H1 (cell line): Measurements from ENCODE around the gene TNIK. TPM values are rescaled to one million over a fixed set of nuclear protein-coding genes. Genes with fewer than 3 reads are reported as not detected.

Source experiments
- CTCF ChIA-PET: fragments of 300-600 bp; sonication (Branson Sonifier 250); formaldehyde crosslinking; loops from one replicate; lab custom pipeline; 2021; ENCODE audit not compliant: partially characterized antibody; lab: Charles Lee
- POLR2A ChIA-PET: fragments of 300-600 bp; sonication (Branson Sonifier 250); formaldehyde crosslinking; loops from one replicate; lab custom pipeline; 2021; ENCODE audit warnings: inconsistent platforms; ENCODE audit not compliant: partially characterized antibody; lab: Charles Lee
- DNase-seq, 2 experiments: peaks; one replicate each; pipeline versions ENCODE4 v3.0.0 to v3.0.0-alpha.2; 2010 to 2022; ENCODE audit warnings: low spot score in 2 of 2, low read depth in 1 of 2, mixed read lengths in 1 of 2
- FAIRE-seq: peaks from 2 replicates; lab custom pipeline; 2011; peaks lifted over from hg19 to GRCh38; lab: Jason Lieb, UNC
- H2AFZ ChIP-seq: 2 replicates; pipeline ENCODE4 v1.8.1; 2012; ENCODE audit warnings: low read length, inconsistent platforms
- H2AK5ac ChIP-seq: 2 replicates; pipeline ENCODE4 v1.6.1; 2013; ENCODE audit warnings: low read depth, low read length
- H2BK120ac ChIP-seq: replicated peaks from 2 replicates; pipeline ENCODE3; 2013; ENCODE audit warnings: low read depth, low read length, inconsistent platforms
- H2BK12ac ChIP-seq: 2 replicates; pipeline ENCODE4 v1.6.1; 2013; ENCODE audit warnings: low read depth, low read length
- H2BK15ac ChIP-seq: 2 replicates; pipeline ENCODE4 v1.6.1; 2013; ENCODE audit warnings: low read length
- H2BK20ac ChIP-seq: 2 replicates; pipeline ENCODE4 v1.6.1; 2013; ENCODE audit warnings: low read length
- H2BK5ac ChIP-seq: 2 replicates; pipeline ENCODE4 v1.6.1; 2013; ENCODE audit warnings: low read depth, low read length
- H3K14ac ChIP-seq: 2 replicates; pipeline ENCODE4 v1.6.1; 2013; ENCODE audit warnings: inconsistent platforms; ENCODE audit not compliant: insufficient read length
- H3K18ac ChIP-seq: 2 replicates; pipeline ENCODE4 v1.6.1; 2013; ENCODE audit warnings: low read length; ENCODE audit errors: extremely low read depth
- H3K23ac ChIP-seq: 2 replicates; pipeline ENCODE4 v1.6.1; 2013; ENCODE audit warnings: inconsistent platforms; ENCODE audit not compliant: insufficient read length
- H3K23me2 ChIP-seq: 2 replicates; pipeline ENCODE4 v1.6.1; 2013; ENCODE audit warnings: low read depth, low read length
- H3K27ac ChIP-seq: 2 replicates; pipeline ENCODE4 v1.6.1; 2011; ENCODE audit warnings: low read depth, low read length, inconsistent platforms
- H3K27me3 ChIP-seq, 4 experiments: replicated peaks in 1 of 4; 1 replicate in 1 of 4; 2 replicates in 3 of 4; pipeline versions ENCODE4 v1.6.1 to v1.8.1; 2011 to 2013; ENCODE audit warnings: low read length in 3 of 4, mild to moderate bottlenecking in 3 of 4, inconsistent platforms in 2 of 4, mixed read lengths in 2 of 4, moderate library complexity in 1 of 4; ENCODE audit not compliant: control insufficient read depth in 3 of 4, insufficient read depth in 3 of 4; ENCODE audit errors: extremely low read depth in 1 of 4
- H3K36me3 ChIP-seq, 4 experiments: 2 replicates each; pipeline versions ENCODE4 v1.6.1 to v1.8.1; 2011 to 2013; ENCODE audit warnings: mild to moderate bottlenecking in 4 of 4, low read length in 3 of 4, moderate library complexity in 2 of 4, control low read depth in 1 of 4, inconsistent platforms in 1 of 4; ENCODE audit not compliant: insufficient read depth in 4 of 4, control insufficient read depth in 2 of 4
- H3K4ac ChIP-seq: replicated peaks from 2 replicates; pipeline ENCODE3; 2013; ENCODE audit warnings: low read length, low read depth, mixed read lengths, inconsistent platforms; ENCODE audit not compliant: insufficient read length
- H3K4me1 ChIP-seq, 4 experiments: replicated peaks in 1 of 4; 1 replicate in 1 of 4; 2 replicates in 3 of 4; pipeline versions ENCODE4 v1.6.1 to v1.8.1; 2011 to 2013; ENCODE audit warnings: low read length in 3 of 4, inconsistent platforms in 2 of 4, mixed read lengths in 1 of 4; ENCODE audit not compliant: insufficient read depth in 4 of 4, control insufficient read depth in 3 of 4
- H3K4me2 ChIP-seq, 2 experiments: 2 replicates each; pipeline versions ENCODE4 v1.6.1 to v1.8.1; 2011 to 2013; ENCODE audit warnings: low read depth in 2 of 2, low read length in 2 of 2, control low read depth in 1 of 2, inconsistent platforms in 1 of 2, mild to moderate bottlenecking in 1 of 2; ENCODE audit not compliant: insufficient read depth in 1 of 2
- H3K4me3 ChIP-seq, 4 experiments: fragments of 200-600, 300-600 bp in 1 of 4; sonication (generic), shearing (Covaris generic), sonication (Bioruptor Twin) in 1 of 4; 2 replicates each; pipeline versions ENCODE4 v1.5.1 to v1.8.1; 2011 to 2016; ENCODE audit warnings: low read length in 4 of 4, low read depth in 3 of 4, control low read depth in 2 of 4, inconsistent platforms in 2 of 4, mild to moderate bottlenecking in 2 of 4, mixed read lengths in 1 of 4, moderate library complexity in 1 of 4; ENCODE audit not compliant: insufficient read depth in 2 of 4; ENCODE audit errors: extremely low read depth in 1 of 4
- H3K56ac ChIP-seq: replicated peaks from 2 replicates; pipeline ENCODE3; 2013; ENCODE audit warnings: low read depth, mild to moderate bottlenecking, mixed read lengths, low read length, inconsistent platforms; ENCODE audit not compliant: insufficient read length
- H3K79me1 ChIP-seq: 2 replicates; pipeline ENCODE4 v1.6.1; 2013; ENCODE audit warnings: low read depth, low read length, control low read depth
- H3K79me2 ChIP-seq, 2 experiments: 2 replicates each; pipeline versions ENCODE4 v1.6.1 to v1.8.1; 2012 to 2013; ENCODE audit warnings: low read length in 2 of 2, mild to moderate bottlenecking in 2 of 2, inconsistent platforms in 1 of 2; ENCODE audit not compliant: insufficient read depth in 2 of 2, control insufficient read depth in 1 of 2
- H3K9ac ChIP-seq, 4 experiments: replicated peaks in 1 of 4; 1 replicate in 1 of 4; 2 replicates in 3 of 4; pipeline versions ENCODE4 v1.6.1 to v1.8.1; 2011 to 2013; ENCODE audit warnings: low read depth in 3 of 4, low read length in 3 of 4, control low read depth in 2 of 4, mild to moderate bottlenecking in 2 of 4, moderate library complexity in 2 of 4, inconsistent platforms in 1 of 4; ENCODE audit errors: extremely low read depth in 1 of 4
- H3K9me3 ChIP-seq, 2 experiments: 2 replicates each; pipeline versions ENCODE4 v1.6.1 to v1.8.1; 2012 to 2013; ENCODE audit warnings: mild to moderate bottlenecking in 2 of 2, moderate library complexity in 2 of 2, control low read depth in 1 of 2, inconsistent platforms in 1 of 2, low read depth in 1 of 2, low read length in 1 of 2, mixed read lengths in 1 of 2; ENCODE audit not compliant: insufficient read depth in 2 of 2
- H4K20me1 ChIP-seq, 2 experiments: replicated peaks in 1 of 2; 2 replicates each; pipeline versions ENCODE3 to v1.8.1; 2011 to 2013; ENCODE audit warnings: inconsistent platforms in 2 of 2, low read length in 2 of 2, mild to moderate bottlenecking in 1 of 2; ENCODE audit not compliant: insufficient read depth in 2 of 2, control insufficient read depth in 1 of 2
- H4K5ac ChIP-seq: 2 replicates; pipeline ENCODE4 v1.6.1; 2013; ENCODE audit warnings: low read length, low read depth, mixed read lengths, inconsistent platforms; ENCODE audit not compliant: insufficient read length
- H4K8ac ChIP-seq: 2 replicates; pipeline ENCODE4 v1.8.0; 2013; ENCODE audit warnings: mild to moderate bottlenecking, moderate library complexity, low read length, inconsistent platforms; ENCODE audit not compliant: insufficient read depth; ENCODE audit errors: extremely low read depth
- H4K91ac ChIP-seq: replicated peaks from 2 replicates; pipeline ENCODE3; 2013; ENCODE audit warnings: low read length, mixed read lengths, inconsistent platforms; ENCODE audit not compliant: insufficient read length
- BRCA1 ChIP-seq: IDR thresholded peaks from 2 replicates; pipeline ENCODE4 v1.6.1; 2012; ENCODE audit warnings: low read depth, low read length, improper control_type of control experiment
- CBX8 ChIP-seq: fragments of 300-800, 300-1000 bp; sonication (generic); IDR thresholded peaks from 2 replicates; pipeline ENCODE4 v1.7.1; 2016; ENCODE audit warnings: low read depth, low read length, borderline replicate concordance
- GTF2F1 ChIP-seq: IDR thresholded peaks from 2 replicates; pipeline ENCODE4 v1.6.1; 2012; ENCODE audit warnings: low read depth, low read length, improper control_type of control experiment, borderline replicate concordance
- KDM1A ChIP-seq: fragments of 200-600, 300-600 bp; sonication (generic); IDR thresholded peaks from 2 replicates; pipeline ENCODE4 v1.7.1; 2016; ENCODE audit warnings: mild to moderate bottlenecking, low read length, borderline replicate concordance
- MAFK ChIP-seq: IDR thresholded peaks from 2 replicates; pipeline ENCODE4 v1.6.1; 2012; ENCODE audit warnings: low read depth, mild to moderate bottlenecking, improper control_type of control experiment, low read length
- RAD21 ChIP-seq, 2 experiments: IDR thresholded peaks in 1 of 2; conservative IDR thresholded peaks in 1 of 2; 2 replicates each; pipeline ENCODE4 v1.6.1; 2011; ENCODE audit warnings: low read depth in 2 of 2, low read length in 2 of 2, improper control_type of control experiment in 1 of 2, inconsistent platforms in 1 of 2, mild to moderate bottlenecking in 1 of 2, moderate library complexity in 1 of 2
- TAF7 ChIP-seq: optimal IDR thresholded peaks from 2 replicates; pipeline ENCODE3; 2011; ENCODE audit warnings: low read depth, mild to moderate bottlenecking, inconsistent platforms, low read length, moderate library complexity, borderline replicate concordance
- polyA plus RNA-seq, 7 experiments: library from polyadenylated mRNA; depleted of rRNA in 3 of 7; stranded (reverse) in 5 of 7; unstranded in 2 of 7; fragments of >200 nt in 5 of 7; fragments of 200-250 nt in 2 of 7; gene quantifications; 1 replicate in 5 of 7; 2 replicates in 1 of 7; 4 replicates in 1 of 7; pipeline versions ENCODE4 v1.2.1 to v1.2.3, GENCODE V29; 2011 to 2013; ENCODE audit warnings: missing spikeins in 2 of 7, mixed read lengths in 2 of 7
- total RNA-seq: library from RNA; stranded (reverse); fragmentation: NEBNext Ultra II Directional; extraction: Animal tissue kit (Norgen Biotek cat#: 25700); gene quantifications from 2 replicates; pipeline ENCODE4 v1.2.1, GENCODE V29; 2021
- TF ChIP-seq, protein P1 (sequence below): IDR thresholded peaks from 2 replicates; pipeline ENCODE4 v1.6.1; 2011; ENCODE audit warnings: low read length, improper control_type of control experiment
- TF ChIP-seq, protein P2 (sequence below), 3 experiments: IDR thresholded peaks; 1 replicate in 2 of 3; 2 replicates in 1 of 3; pipeline versions ENCODE4 v1.5.1 to v1.6.1; 2011; ENCODE audit warnings: low read length in 3 of 3, mild to moderate bottlenecking in 3 of 3, inconsistent platforms in 2 of 3, low read depth in 1 of 3, moderate library complexity in 1 of 3; ENCODE audit not compliant: insufficient read depth in 1 of 3; ENCODE audit errors: control extremely low read depth in 1 of 3

TNIK gene
- total and polyA plus RNA-seq, 2 of the 8 experiments (the other 6 are each of a cell fraction or from before 2014, with no cell fraction given), result 7.4 to 42.0 TPM

GRCh38 chr3:171058873-171059603, 401.2 kb downstream of the TNIK start:
- CTCF ChIA-PET, result interaction anchor here (1.0 to 3.6 kb wide), 3 partner anchors 9 to 112 kb away, joined by 3 to 19 read pairs (median 3); no protein-coding TSS in a partner anchor
- H3K36me3 ChIP-seq, result no peaks in the 10 kb centered on the region
- no peak overlapping the region for H2BK12ac ChIP-seq
- FAIRE-seq, result no peak
- H2BK20ac ChIP-seq, result no peak overlapping the region
- H3K4me2 ChIP-seq, result no peak overlapping the region
- no peak overlapping the region for H2BK15ac ChIP-seq
- DNase-seq, result no peak
- H3K23me2 ChIP-seq, result no peaks in the 10 kb centered on the region
- no peak overlapping the region for H3K23ac ChIP-seq
- H2BK120ac ChIP-seq, result no peak overlapping the region
- no peak overlapping the region for H3K14ac ChIP-seq
- no peak overlapping the region for H3K4ac ChIP-seq
- H3K18ac ChIP-seq, result no peak overlapping the region
- no peak overlapping the region for H3K9ac ChIP-seq
- no peaks in the 10 kb centered on the region for H3K79me1 ChIP-seq
- no peaks in the 10 kb centered on the region for H3K27me3 ChIP-seq
- no peak overlapping the region for H4K91ac ChIP-seq
- H3K4me1 ChIP-seq, result peaks cover 0 to 9% (median 5%) of the 10 kb centered on the region in 4 experiments; a peak in 6 of 7 replicates
- no peak overlapping the region for H4K8ac ChIP-seq
- no peaks in the 10 kb centered on the region for H4K20me1 ChIP-seq
- no peak overlapping the region for H3K4me3 ChIP-seq
- POLR2A ChIA-PET, result no interaction called here
- no peak overlapping the region for H2BK5ac ChIP-seq
- no peak overlapping the region for H4K5ac ChIP-seq
- H3K56ac ChIP-seq, result no peak overlapping the region
- H2AFZ ChIP-seq, result no peak overlapping the region
- H3K27ac ChIP-seq, result no peak overlapping the region
- H3K79me2 ChIP-seq, result no peaks in the 10 kb centered on the region
- H3K9me3 ChIP-seq, result no peaks in the 10 kb centered on the region
- H2AK5ac ChIP-seq, result no peak overlapping the region
- TF ChIP-seq MAFK, result no peak
- no peak for TF ChIP-seq RAD21 (IDR thresholded peaks at IDR 0.05 in 1 of 2, conservative IDR thresholded peaks at IDR 0.05 in 1 of 2; ENCODE audit: low read depth in 2 of 2, low read length in 2 of 2)
- no peak for TF ChIP-seq BRCA1
- TF ChIP-seq CBX8, result no peak
- no peak for TF ChIP-seq TAF7
- TF ChIP-seq KDM1A, result no peak
- no peak for TF ChIP-seq GTF2F1
- TF ChIP-seq, protein P1, sequence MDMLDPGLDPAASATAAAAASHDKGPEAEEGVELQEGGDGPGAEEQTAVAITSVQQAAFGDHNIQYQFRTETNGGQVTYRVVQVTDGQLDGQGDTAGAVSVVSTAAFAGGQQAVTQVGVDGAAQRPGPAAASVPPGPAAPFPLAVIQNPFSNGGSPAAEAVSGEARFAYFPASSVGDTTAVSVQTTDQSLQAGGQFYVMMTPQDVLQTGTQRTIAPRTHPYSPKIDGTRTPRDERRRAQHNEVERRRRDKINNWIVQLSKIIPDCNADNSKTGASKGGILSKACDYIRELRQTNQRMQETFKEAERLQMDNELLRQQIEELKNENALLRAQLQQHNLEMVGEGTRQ, result no peak
- TF ChIP-seq, protein P2, sequence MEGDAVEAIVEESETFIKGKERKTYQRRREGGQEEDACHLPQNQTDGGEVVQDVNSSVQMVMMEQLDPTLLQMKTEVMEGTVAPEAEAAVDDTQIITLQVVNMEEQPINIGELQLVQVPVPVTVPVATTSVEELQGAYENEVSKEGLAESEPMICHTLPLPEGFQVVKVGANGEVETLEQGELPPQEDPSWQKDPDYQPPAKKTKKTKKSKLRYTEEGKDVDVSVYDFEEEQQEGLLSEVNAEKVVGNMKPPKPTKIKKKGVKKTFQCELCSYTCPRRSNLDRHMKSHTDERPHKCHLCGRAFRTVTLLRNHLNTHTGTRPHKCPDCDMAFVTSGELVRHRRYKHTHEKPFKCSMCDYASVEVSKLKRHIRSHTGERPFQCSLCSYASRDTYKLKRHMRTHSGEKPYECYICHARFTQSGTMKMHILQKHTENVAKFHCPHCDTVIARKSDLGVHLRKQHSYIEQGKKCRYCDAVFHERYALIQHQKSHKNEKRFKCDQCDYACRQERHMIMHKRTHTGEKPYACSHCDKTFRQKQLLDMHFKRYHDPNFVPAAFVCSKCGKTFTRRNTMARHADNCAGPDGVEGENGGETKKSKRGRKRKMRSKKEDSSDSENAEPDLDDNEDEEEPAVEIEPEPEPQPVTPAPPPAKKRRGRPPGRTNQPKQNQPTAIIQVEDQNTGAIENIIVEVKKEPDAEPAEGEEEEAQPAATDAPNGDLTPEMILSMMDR (IDR thresholded peaks at IDR 0.05; ENCODE audit: control extremely low read depth in 1 of 3, insufficient read depth in 1 of 3, low read depth in 1 of 3, low read length in 3 of 3), result no peak
